Fibroblast of villous mesenchyme (primary cell): ENCODE data around the gene SERPINA6. TPM values are rescaled to one million over a fixed set of nuclear protein-coding genes. Genes with fewer than 3 reads are reported as not detected.
A peak's percentile ranks its signal among the peaks of the same experiment; 100 is the strongest.

ENCODE experiments used
- DNase-seq: peaks from one replicate; pipeline ENCODE4 v3.0.0-alpha.2; 2010; ENCODE audit warnings: low read depth
- H3K4me3 ChIP-seq: 2 replicates; pipeline ENCODE4 v1.5.1; 2011; ENCODE audit warnings: low read depth, mild to moderate bottlenecking, low read length
- CTCF ChIP-seq: IDR thresholded peaks from 2 replicates; pipeline ENCODE4 v1.5.1; 2012; ENCODE audit warnings: low read depth, mild to moderate bottlenecking, low read length; ENCODE audit not compliant: insufficient read depth
- total RNA-seq: library from RNA; depleted of rRNA; stranded (reverse); fragments of >200 nt; gene quantifications from 2 replicates; pipeline ENCODE4 v1.2.3, GENCODE V29; 2012

The SERPINA6 gene
- total RNA-seq, 1 donor, result not detected

DNA sequence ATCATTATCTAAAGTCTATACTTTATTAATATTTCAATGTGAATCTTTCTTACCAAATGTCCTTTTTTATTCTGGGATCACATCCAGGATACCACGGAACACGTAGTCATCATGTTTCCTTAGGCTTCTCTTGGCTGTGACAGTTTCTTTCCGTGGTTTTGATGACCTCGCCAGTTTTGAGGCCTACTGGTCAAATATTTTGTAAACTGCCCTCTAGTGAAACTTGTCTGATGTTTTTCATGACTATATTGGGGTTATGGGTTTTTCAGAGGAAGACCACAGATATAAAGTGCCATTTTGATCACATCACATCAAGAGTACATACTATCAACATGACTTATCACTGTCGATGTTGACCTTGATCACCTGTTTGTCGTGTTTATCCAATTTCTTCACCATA, 14.1 kb upstream of the SERPINA6 start:
- DNase-seq, result no peak
- no peak for TF ChIP-seq CTCF
- H3K4me3 ChIP-seq, result no peak overlapping the region

- peak; percentile 13 for DNase-seq
- no peak for TF ChIP-seq CTCF
- no peak overlapping the region for H3K4me3 ChIP-seq
Measured at GRCh38 chr14:94334872-94335271, 11.7 kb upstream of the SERPINA6 start.

GRCh38 chr14:94332587-94332986, 9.5 kb upstream of the SERPINA6 start:
- H3K4me3 ChIP-seq, result no peak overlapping the region
- no peak for TF ChIP-seq CTCF
- no peak for DNase-seq

DNA sequence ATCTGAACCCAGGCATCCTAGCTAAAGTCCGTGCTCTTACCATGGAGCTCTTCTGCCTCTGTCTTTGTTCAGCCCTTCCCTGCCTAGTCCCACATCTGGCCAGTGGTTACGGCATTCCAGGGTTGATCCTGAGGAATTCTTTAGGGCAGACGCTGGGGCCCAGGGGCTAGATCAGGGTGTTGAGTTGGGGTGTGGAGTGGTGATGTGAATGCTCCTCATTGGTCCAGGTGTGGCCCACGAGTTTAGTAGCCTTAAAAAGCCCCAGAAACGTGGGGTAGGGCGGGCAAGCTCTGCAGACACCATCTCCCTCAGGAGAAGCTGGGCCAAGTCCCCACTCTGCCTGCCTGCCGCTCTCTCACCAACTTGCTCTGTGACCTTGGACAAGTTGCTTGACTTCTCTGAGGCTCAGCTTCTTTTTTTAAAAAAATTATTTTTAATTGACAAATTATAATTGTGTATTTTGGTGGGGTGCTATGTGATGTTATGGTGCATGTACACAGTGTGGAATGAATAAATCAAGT, 9.0 kb upstream of the SERPINA6 start:
- TF ChIP-seq CTCF, result no peak
- DNase-seq, result no peak
- H3K4me3 ChIP-seq, result no peak overlapping the region

DNA sequence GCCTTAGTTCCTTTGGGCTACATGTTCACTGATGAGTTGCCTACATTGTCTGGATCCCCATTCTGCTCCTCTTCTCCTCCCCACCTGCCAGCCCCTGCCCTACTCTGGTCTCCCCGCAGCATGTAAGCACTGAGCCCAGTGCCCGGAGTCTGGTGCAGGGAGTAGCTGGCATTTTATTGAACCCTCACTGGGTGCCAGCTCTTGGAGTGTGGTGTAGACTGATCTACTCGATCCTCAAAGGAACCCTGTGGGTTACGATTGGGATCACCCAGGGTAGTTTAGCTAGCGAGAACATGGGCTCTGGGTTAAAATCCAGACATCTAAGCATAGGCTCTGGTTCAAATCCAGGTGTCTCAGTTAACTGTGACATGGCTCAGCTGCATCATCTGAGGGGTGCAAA, 8.3 kb upstream of the SERPINA6 start:
- DNase-seq, result no peak
- no peak for TF ChIP-seq CTCF
- no peak overlapping the region for H3K4me3 ChIP-seq

DNA sequence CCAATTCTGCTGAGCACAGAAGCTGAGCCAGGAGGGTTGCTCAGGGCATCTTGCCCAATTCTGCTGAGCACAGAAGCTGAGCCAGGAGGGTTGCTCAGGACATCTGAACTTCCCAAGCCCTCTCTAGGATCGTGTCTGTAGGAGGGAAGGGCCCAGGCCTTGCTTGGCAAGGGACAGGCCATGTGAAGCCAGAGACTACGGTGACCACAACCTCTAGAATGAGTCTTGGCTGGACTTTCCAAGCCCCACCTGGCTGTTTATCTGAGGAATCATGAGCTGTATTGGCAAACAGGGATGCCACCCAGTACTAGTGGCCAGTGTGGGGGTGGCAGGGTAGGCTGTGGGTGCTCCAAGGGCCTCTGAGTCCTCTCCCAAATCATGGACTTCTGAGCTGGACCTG, 7.7 kb upstream of the SERPINA6 start:
- DNase-seq, result no peak
- no peak overlapping the region for H3K4me3 ChIP-seq
- no peak for TF ChIP-seq CTCF

DNA sequence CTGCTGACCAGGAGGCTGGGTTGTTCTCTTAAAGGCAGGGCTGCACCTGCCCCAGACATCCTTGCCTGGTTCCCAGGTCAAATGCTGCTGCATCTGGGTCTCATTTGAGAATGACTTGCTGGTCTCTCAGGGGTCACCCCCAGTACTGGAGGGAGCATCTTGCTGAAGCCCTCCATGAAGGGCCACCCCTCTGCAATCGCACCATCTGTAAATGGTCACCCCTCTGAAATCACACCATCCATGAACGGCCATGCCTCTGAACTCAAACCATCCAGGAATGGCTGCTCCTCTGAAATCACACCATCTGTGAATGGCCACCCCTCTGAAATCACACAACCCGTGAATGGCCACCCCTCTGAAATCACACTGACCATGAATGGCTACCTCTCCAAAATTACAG, 7.3 kb upstream of the SERPINA6 start:
- no peak overlapping the region for H3K4me3 ChIP-seq
- DNase-seq, result no peak
- TF ChIP-seq CTCF, result no peak
